H1 (cell line): Measurements from ENCODE around the gene PLCB1. TPM values are rescaled to one million over a fixed set of nuclear protein-coding genes. Genes with fewer than 3 reads are reported as not detected.

ENCODE experiments used
- CTCF ChIA-PET: fragments of 300-600 bp; sonication (Branson Sonifier 250); formaldehyde crosslinking; loops from one replicate; lab custom pipeline; 2021; ENCODE audit not compliant: partially characterized antibody; lab: Charles Lee
- POLR2A ChIA-PET: fragments of 300-600 bp; sonication (Branson Sonifier 250); formaldehyde crosslinking; loops from one replicate; lab custom pipeline; 2021; ENCODE audit warnings: inconsistent platforms; ENCODE audit not compliant: partially characterized antibody; lab: Charles Lee
- DNase-seq, 2 experiments: peaks; one replicate each; pipeline versions ENCODE4 v3.0.0 to v3.0.0-alpha.2; 2010 to 2022; ENCODE audit warnings: low spot score in 2 of 2, low read depth in 1 of 2, mixed read lengths in 1 of 2
- FAIRE-seq: peaks from 2 replicates; lab custom pipeline; 2011; peaks lifted over from hg19 to GRCh38; lab: Jason Lieb, UNC
- H2AFZ ChIP-seq: 2 replicates; pipeline ENCODE4 v1.8.1; 2012; ENCODE audit warnings: low read length, inconsistent platforms
- H2AK5ac ChIP-seq: 2 replicates; pipeline ENCODE4 v1.6.1; 2013; ENCODE audit warnings: low read depth, low read length
- H2BK120ac ChIP-seq: replicated peaks from 2 replicates; pipeline ENCODE3; 2013; ENCODE audit warnings: low read depth, low read length, inconsistent platforms
- H2BK12ac ChIP-seq: 2 replicates; pipeline ENCODE4 v1.6.1; 2013; ENCODE audit warnings: low read depth, low read length
- H2BK15ac ChIP-seq: 2 replicates; pipeline ENCODE4 v1.6.1; 2013; ENCODE audit warnings: low read length
- H2BK20ac ChIP-seq: 2 replicates; pipeline ENCODE4 v1.6.1; 2013; ENCODE audit warnings: low read length
- H2BK5ac ChIP-seq: 2 replicates; pipeline ENCODE4 v1.6.1; 2013; ENCODE audit warnings: low read depth, low read length
- H3K14ac ChIP-seq: 2 replicates; pipeline ENCODE4 v1.6.1; 2013; ENCODE audit warnings: inconsistent platforms; ENCODE audit not compliant: insufficient read length
- H3K18ac ChIP-seq: 2 replicates; pipeline ENCODE4 v1.6.1; 2013; ENCODE audit warnings: low read length; ENCODE audit errors: extremely low read depth
- H3K23ac ChIP-seq: 2 replicates; pipeline ENCODE4 v1.6.1; 2013; ENCODE audit warnings: inconsistent platforms; ENCODE audit not compliant: insufficient read length
- H3K23me2 ChIP-seq: 2 replicates; pipeline ENCODE4 v1.6.1; 2013; ENCODE audit warnings: low read depth, low read length
- H3K27ac ChIP-seq: 2 replicates; pipeline ENCODE4 v1.6.1; 2011; ENCODE audit warnings: low read depth, low read length, inconsistent platforms
- H3K27me3 ChIP-seq, 4 experiments: replicated peaks in 1 of 4; 1 replicate in 1 of 4; 2 replicates in 3 of 4; pipeline versions ENCODE4 v1.6.1 to v1.8.1; 2011 to 2013; ENCODE audit warnings: low read length in 3 of 4, mild to moderate bottlenecking in 3 of 4, inconsistent platforms in 2 of 4, mixed read lengths in 2 of 4, moderate library complexity in 1 of 4; ENCODE audit not compliant: control insufficient read depth in 3 of 4, insufficient read depth in 3 of 4; ENCODE audit errors: extremely low read depth in 1 of 4
- H3K36me3 ChIP-seq, 4 experiments: 2 replicates each; pipeline versions ENCODE4 v1.6.1 to v1.8.1; 2011 to 2013; ENCODE audit warnings: mild to moderate bottlenecking in 4 of 4, low read length in 3 of 4, moderate library complexity in 2 of 4, control low read depth in 1 of 4, inconsistent platforms in 1 of 4; ENCODE audit not compliant: insufficient read depth in 4 of 4, control insufficient read depth in 2 of 4
- H3K4ac ChIP-seq: replicated peaks from 2 replicates; pipeline ENCODE3; 2013; ENCODE audit warnings: low read length, low read depth, mixed read lengths, inconsistent platforms; ENCODE audit not compliant: insufficient read length
- H3K4me1 ChIP-seq, 4 experiments: replicated peaks in 1 of 4; 1 replicate in 1 of 4; 2 replicates in 3 of 4; pipeline versions ENCODE4 v1.6.1 to v1.8.1; 2011 to 2013; ENCODE audit warnings: low read length in 3 of 4, inconsistent platforms in 2 of 4, mixed read lengths in 1 of 4; ENCODE audit not compliant: insufficient read depth in 4 of 4, control insufficient read depth in 3 of 4
- H3K4me2 ChIP-seq, 2 experiments: 2 replicates each; pipeline versions ENCODE4 v1.6.1 to v1.8.1; 2011 to 2013; ENCODE audit warnings: low read depth in 2 of 2, low read length in 2 of 2, control low read depth in 1 of 2, inconsistent platforms in 1 of 2, mild to moderate bottlenecking in 1 of 2; ENCODE audit not compliant: insufficient read depth in 1 of 2
- H3K4me3 ChIP-seq, 4 experiments: fragments of 200-600, 300-600 bp in 1 of 4; sonication (generic), shearing (Covaris generic), sonication (Bioruptor Twin) in 1 of 4; 2 replicates each; pipeline versions ENCODE4 v1.5.1 to v1.8.1; 2011 to 2016; ENCODE audit warnings: low read length in 4 of 4, low read depth in 3 of 4, control low read depth in 2 of 4, inconsistent platforms in 2 of 4, mild to moderate bottlenecking in 2 of 4, mixed read lengths in 1 of 4, moderate library complexity in 1 of 4; ENCODE audit not compliant: insufficient read depth in 2 of 4; ENCODE audit errors: extremely low read depth in 1 of 4
- H3K56ac ChIP-seq: replicated peaks from 2 replicates; pipeline ENCODE3; 2013; ENCODE audit warnings: low read depth, mild to moderate bottlenecking, mixed read lengths, low read length, inconsistent platforms; ENCODE audit not compliant: insufficient read length
- H3K79me1 ChIP-seq: 2 replicates; pipeline ENCODE4 v1.6.1; 2013; ENCODE audit warnings: low read depth, low read length, control low read depth
- H3K79me2 ChIP-seq, 2 experiments: 2 replicates each; pipeline versions ENCODE4 v1.6.1 to v1.8.1; 2012 to 2013; ENCODE audit warnings: low read length in 2 of 2, mild to moderate bottlenecking in 2 of 2, inconsistent platforms in 1 of 2; ENCODE audit not compliant: insufficient read depth in 2 of 2, control insufficient read depth in 1 of 2
- H3K9ac ChIP-seq, 4 experiments: replicated peaks in 1 of 4; 1 replicate in 1 of 4; 2 replicates in 3 of 4; pipeline versions ENCODE4 v1.6.1 to v1.8.1; 2011 to 2013; ENCODE audit warnings: low read depth in 3 of 4, low read length in 3 of 4, control low read depth in 2 of 4, mild to moderate bottlenecking in 2 of 4, moderate library complexity in 2 of 4, inconsistent platforms in 1 of 4; ENCODE audit errors: extremely low read depth in 1 of 4
- H3K9me3 ChIP-seq, 2 experiments: 2 replicates each; pipeline versions ENCODE4 v1.6.1 to v1.8.1; 2012 to 2013; ENCODE audit warnings: mild to moderate bottlenecking in 2 of 2, moderate library complexity in 2 of 2, control low read depth in 1 of 2, inconsistent platforms in 1 of 2, low read depth in 1 of 2, low read length in 1 of 2, mixed read lengths in 1 of 2; ENCODE audit not compliant: insufficient read depth in 2 of 2
- H4K20me1 ChIP-seq, 2 experiments: replicated peaks in 1 of 2; 2 replicates each; pipeline versions ENCODE3 to v1.8.1; 2011 to 2013; ENCODE audit warnings: inconsistent platforms in 2 of 2, low read length in 2 of 2, mild to moderate bottlenecking in 1 of 2; ENCODE audit not compliant: insufficient read depth in 2 of 2, control insufficient read depth in 1 of 2
- H4K5ac ChIP-seq: 2 replicates; pipeline ENCODE4 v1.6.1; 2013; ENCODE audit warnings: low read length, low read depth, mixed read lengths, inconsistent platforms; ENCODE audit not compliant: insufficient read length
- H4K8ac ChIP-seq: 2 replicates; pipeline ENCODE4 v1.8.0; 2013; ENCODE audit warnings: mild to moderate bottlenecking, moderate library complexity, low read length, inconsistent platforms; ENCODE audit not compliant: insufficient read depth; ENCODE audit errors: extremely low read depth
- H4K91ac ChIP-seq: replicated peaks from 2 replicates; pipeline ENCODE3; 2013; ENCODE audit warnings: low read length, mixed read lengths, inconsistent platforms; ENCODE audit not compliant: insufficient read length
- KDM5A ChIP-seq: fragments of 200-600 bp; IDR thresholded peaks from 2 replicates; pipeline ENCODE4 v1.7.1; 2012; ENCODE audit warnings: mild to moderate bottlenecking, low read length, inconsistent platforms, mixed read lengths
- WGBS, 2 experiments: shearing (Covaris generic) in 1 of 2; methylation state at CpG; one replicate each; pipeline versions ENCODE4 v1.1.6 to v1.1.7; 2013 to 2015; ENCODE audit warnings: low lambda C conversion rate in 2 of 2, mixed read lengths in 2 of 2, inconsistent platforms in 1 of 2, low coverage in 1 of 2, missing lambda C conversion rate in 1 of 2; ENCODE audit not compliant: insufficient replicate concordance in 2 of 2, insufficient coverage in 1 of 2, insufficient read length in 1 of 2; ENCODE audit errors: extremely low coverage in 1 of 2, missing lambda C conversion rate in 1 of 2; 5-methylcytosine and 5-hydroxymethylcytosine counted together
- polyA plus RNA-seq, 7 experiments: library from polyadenylated mRNA; depleted of rRNA in 3 of 7; stranded (reverse) in 5 of 7; unstranded in 2 of 7; fragments of >200 nt in 5 of 7; fragments of 200-250 nt in 2 of 7; gene quantifications; 1 replicate in 5 of 7; 2 replicates in 1 of 7; 4 replicates in 1 of 7; pipeline versions ENCODE4 v1.2.1 to v1.2.3, GENCODE V29; 2011 to 2013; ENCODE audit warnings: missing spikeins in 2 of 7, mixed read lengths in 2 of 7
- total RNA-seq: library from RNA; stranded (reverse); fragmentation: NEBNext Ultra II Directional; extraction: Animal tissue kit (Norgen Biotek cat#: 25700); gene quantifications from 2 replicates; pipeline ENCODE4 v1.2.1, GENCODE V29; 2021

The PLCB1 gene
- total and polyA plus RNA-seq, 2 of the 8 experiments (the other 6 are each of a cell fraction or from before 2014, with no cell fraction given): 2.6 to 9.1 TPM

- Histone ChIP-seq H3K9me3 (no peaks in the 10 kb centered on the region), H2BK120ac (no peak overlapping the region), H2BK5ac (no peak overlapping the region), H3K36me3 (no peaks in the 10 kb centered on the region), H4K5ac (no peak overlapping the region), H3K56ac (no peak overlapping the region), H4K91ac (no peak overlapping the region), H3K23ac (no peak overlapping the region), H3K9ac (no peak overlapping the region), H4K8ac (no peak overlapping the region), H3K14ac (no peak overlapping the region), H2AFZ (no peak overlapping the region), H3K4me1 (no peaks in the 10 kb centered on the region; a peak in 1 of 7 replicates), H3K4me3 (no peak overlapping the region), H2AK5ac (no peak overlapping the region), H3K18ac (no peak overlapping the region), H2BK12ac (no peak overlapping the region), H2BK15ac (no peak overlapping the region), H3K27me3 (no peaks in the 10 kb centered on the region), H3K79me2 (no peaks in the 10 kb centered on the region), H3K4ac (no peak overlapping the region), H3K79me1 (no peaks in the 10 kb centered on the region), H2BK20ac (no peak overlapping the region), H3K27ac (no peak overlapping the region), H4K20me1 (no peaks in the 10 kb centered on the region), H3K4me2 (no peak overlapping the region), H3K23me2 (no peaks in the 10 kb centered on the region)
- 84% methylated on average over 3 of the region's 3 CpGs; no CpG with 5 or more reads in 1 of the 2 experiments for WGBS, 2 experiments
- POLR2A ChIA-PET: no interaction called here
- no peak for TF ChIP-seq KDM5A
- FAIRE-seq (no peak), DNase-seq (no peak)
- CTCF ChIA-PET: interaction anchor here (0.6 to 1.4 kb wide), 4 partner anchors 18 to 607 kb away, joined by 3 to 4 read pairs (median 3); no protein-coding TSS in a partner anchor
Measured at GRCh38 chr20:8153281-8153908, 21.3 kb downstream of the PLCB1 start.
